Liver (tissue), 9 donors: ENCODE results near the gene ADGRA1. TPM values are rescaled to one million over a fixed set of nuclear protein-coding genes. Genes with fewer than 3 reads are reported as not detected.

ENCODE experiments used
- DNase-seq: peaks from one replicate; pipeline ENCODE4 v3.0.0-alpha.2; 2017; ENCODE audit warnings: low spot score
- H3K27ac ChIP-seq, 2 donors: one replicate each; pipeline ENCODE4 v1.7.0; 2013; ENCODE audit warnings: inconsistent platforms in 2 of 2, low read length in 2 of 2, control low read depth in 1 of 2, low read depth in 1 of 2, mild to moderate bottlenecking in 1 of 2
- H3K27me3 ChIP-seq, 4 donors: one replicate each; pipeline versions ENCODE4 v1.6.1 to v1.7.0; 2013; ENCODE audit warnings: low read length in 3 of 4, inconsistent platforms in 1 of 4, mild to moderate bottlenecking in 1 of 4, moderate library complexity in 1 of 4; ENCODE audit not compliant: control insufficient read depth in 4 of 4, insufficient read depth in 4 of 4
- H3K36me3 ChIP-seq, 4 donors: one replicate each; pipeline versions ENCODE4 v1.6.1 to v1.7.0; 2013; ENCODE audit warnings: low read length in 3 of 4, mild to moderate bottlenecking in 3 of 4, low read depth in 1 of 4, moderate library complexity in 1 of 4; ENCODE audit not compliant: control insufficient read depth in 4 of 4, insufficient read depth in 3 of 4
- H3K4me1 ChIP-seq, 4 donors: one replicate each; pipeline versions ENCODE4 v1.6.1 to v1.7.0; 2013; ENCODE audit warnings: low read length in 3 of 4, mild to moderate bottlenecking in 3 of 4, moderate library complexity in 1 of 4; ENCODE audit not compliant: control insufficient read depth in 4 of 4, insufficient read depth in 4 of 4
- H3K4me3 ChIP-seq, 3 donors: one replicate each; pipeline versions ENCODE4 v1.6.1 to v1.7.0; 2013; ENCODE audit warnings: low read length in 3 of 3, control low read depth in 1 of 3, low read depth in 1 of 3, mild to moderate bottlenecking in 1 of 3
- H3K9ac ChIP-seq, 2 donors: one replicate each; pipeline ENCODE4 v1.7.0; 2013; ENCODE audit warnings: low read length in 2 of 2, mild to moderate bottlenecking in 2 of 2, moderate library complexity in 2 of 2, control low read depth in 1 of 2, low read depth in 1 of 2
- H3K9me3 ChIP-seq, 4 donors: one replicate each; pipeline versions ENCODE4 v1.6.1 to v1.7.0; 2013; ENCODE audit warnings: low read length in 3 of 4; ENCODE audit not compliant: control insufficient read depth in 4 of 4
- EGR1 ChIP-seq, 2 donors: IDR thresholded peaks; 2 replicates each; pipeline ENCODE4 v1.6.1; 2016 to 2018; ENCODE audit warnings: antibody characterized with exemption in 2 of 2, low read depth in 2 of 2
- FOXA1 ChIP-seq: IDR thresholded peaks from 2 replicates; pipeline ENCODE4 v1.6.1; 2016; ENCODE audit warnings: antibody characterized with exemption
- FOXA2 ChIP-seq: IDR thresholded peaks from 2 replicates; pipeline ENCODE4 v1.6.1; 2016; ENCODE audit warnings: antibody characterized with exemption
- GABPA ChIP-seq, 2 donors: IDR thresholded peaks in 1 of 2; conservative IDR thresholded peaks in 1 of 2; 2 replicates each; pipeline ENCODE4 v1.6.1; 2016; ENCODE audit warnings: antibody characterized with exemption in 2 of 2, mild to moderate bottlenecking in 1 of 2, moderate library complexity in 1 of 2
- HNF4A ChIP-seq, 2 donors: conservative IDR thresholded peaks; 2 replicates each; pipeline ENCODE4 v1.6.1; 2016; ENCODE audit warnings: antibody characterized with exemption in 2 of 2, mild to moderate bottlenecking in 2 of 2
- JUND ChIP-seq, 2 donors: IDR thresholded peaks; 2 replicates each; pipeline ENCODE4 v1.6.1; 2016; ENCODE audit warnings: antibody characterized with exemption in 2 of 2
- NR2F2 ChIP-seq: IDR thresholded peaks from 2 replicates; pipeline ENCODE4 v1.6.1; 2016; ENCODE audit warnings: antibody characterized with exemption
- RXRA ChIP-seq, 2 donors: IDR thresholded peaks; 2 replicates each; pipeline ENCODE4 v1.6.1; 2017 to 2018; ENCODE audit warnings: antibody characterized with exemption in 2 of 2, mild to moderate bottlenecking in 1 of 2
- SP1 ChIP-seq: IDR thresholded peaks from 2 replicates; pipeline ENCODE4 v1.6.1; 2018; ENCODE audit warnings: antibody characterized with exemption, mild to moderate bottlenecking
- TAF1 ChIP-seq: conservative IDR thresholded peaks from 2 replicates; pipeline ENCODE4 v1.6.1; 2016; ENCODE audit warnings: antibody characterized with exemption, mild to moderate bottlenecking
- YY1 ChIP-seq: IDR thresholded peaks from 2 replicates; pipeline ENCODE4 v1.6.1; 2016; ENCODE audit warnings: antibody characterized with exemption, mild to moderate bottlenecking
- WGBS: extraction: QIAGEN DNeasy Blood & Tissue Kit; methylation state at CpG from one replicate; pipeline ENCODE4 v1.1.7; 2013; 5-methylcytosine and 5-hydroxymethylcytosine counted together
- polyA plus RNA-seq, 2 donors: library from polyadenylated mRNA; stranded (reverse) in 1 of 2; unstranded in 1 of 2; fragments of 200-250 nt in 1 of 2; fragments of >200 nt in 1 of 2; fragmentation: Nextera tagmentation in 1 of 2; extraction: Ambion mirVana in 1 of 2; gene quantifications; one replicate each; pipeline versions ENCODE4 v1.2.1 to v1.2.3, GENCODE V29; 2013 to 2015
- total RNA-seq, 2 donors: library from RNA; depleted of rRNA; stranded (reverse); fragments of >200 nt; gene quantifications; one replicate each; pipeline ENCODE4 v1.2.3, GENCODE V29; 2014
- TF ChIP-seq, protein P1 (sequence below): fragments of 150-350 bp; IDR thresholded peaks from 2 replicates; pipeline ENCODE4 v1.5.1; 2017; ENCODE audit warnings: improper control_type of control experiment, low read depth, low read length; ENCODE audit not compliant: missing input control
- TF ChIP-seq, protein P2 (sequence below): IDR thresholded peaks from 2 replicates; pipeline ENCODE4 v1.6.1; 2016; ENCODE audit warnings: antibody characterized with exemption
- TF ChIP-seq, protein P3 (sequence below): IDR thresholded peaks from 2 replicates; pipeline ENCODE4 v1.6.1; 2016; ENCODE audit warnings: antibody characterized with exemption
- TF ChIP-seq, protein P4 (sequence below): IDR thresholded peaks from 2 replicates; pipeline ENCODE4 v1.6.1; 2016; ENCODE audit warnings: antibody characterized with exemption, mild to moderate bottlenecking
- TF ChIP-seq, protein P5 (sequence below): IDR thresholded peaks from 2 replicates; pipeline ENCODE4 v1.6.1; 2016; ENCODE audit warnings: antibody characterized with exemption
- donor health status: healthy.
- donor health status: healthy.
- donor health status: healthy.
- donor health status: healthy.
- donor health status: healthy.

ADGRA1 gene
- total and polyA plus RNA-seq, 4 donors = 0.08 to 0.70 (median 0.12) TPM; not detected in 1

DNA sequence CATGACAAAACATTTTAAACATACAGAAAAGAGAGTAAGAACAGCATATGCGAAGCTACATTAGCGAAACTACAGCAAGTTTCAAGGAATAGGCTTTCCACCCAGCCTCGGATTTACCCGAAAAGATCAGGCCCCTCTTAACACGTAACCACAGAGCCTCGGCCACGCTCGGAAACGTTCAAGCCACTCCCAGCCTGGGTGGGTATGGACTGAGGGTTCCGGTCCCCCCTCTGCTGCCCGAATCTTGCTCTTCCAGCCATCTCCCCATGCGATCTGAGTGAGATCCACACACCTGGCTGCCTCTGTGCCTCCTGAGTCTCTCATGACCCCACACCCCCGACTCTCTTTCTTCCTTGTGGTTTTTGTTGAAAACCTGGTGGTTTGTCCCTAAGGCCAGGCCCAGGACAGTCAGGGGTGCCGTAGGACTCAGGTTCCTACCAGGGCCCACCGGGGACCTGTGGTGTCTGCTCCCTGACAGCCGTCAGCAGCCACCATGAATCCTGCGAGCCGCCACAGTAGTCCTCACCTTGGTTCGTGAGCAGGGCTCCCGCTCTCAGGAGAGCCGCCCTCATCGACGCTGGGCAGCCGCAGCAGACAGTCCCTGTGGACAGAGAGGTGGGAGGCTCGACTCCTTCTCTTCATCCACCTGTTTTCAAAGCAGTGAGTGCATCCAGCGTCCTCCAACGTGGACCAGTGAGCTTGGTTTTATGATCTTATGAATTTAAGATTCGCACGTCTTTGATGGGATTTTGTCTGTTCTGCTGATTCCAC lies 90.8 kb downstream of the ADGRA1 start:
- no peaks in the 10 kb centered on the region for H3K27me3 ChIP-seq
- 91% methylated on average over 29 of the region's 29 CpGs for WGBS
- no peak for DNase-seq
- H3K9ac ChIP-seq = no peak overlapping the region
- no peak overlapping the region for H3K4me3 ChIP-seq
- H3K27ac ChIP-seq = no peak overlapping the region
- TF ChIP-seq TAF1 = no peak
- TF ChIP-seq RXRA (IDR thresholded peaks at IDR 0.05) = no peak
- TF ChIP-seq EGR1 (IDR thresholded peaks at IDR 0.05; ENCODE audit: low read depth in 2 of 2) = no peak
- TF ChIP-seq, protein P1, sequence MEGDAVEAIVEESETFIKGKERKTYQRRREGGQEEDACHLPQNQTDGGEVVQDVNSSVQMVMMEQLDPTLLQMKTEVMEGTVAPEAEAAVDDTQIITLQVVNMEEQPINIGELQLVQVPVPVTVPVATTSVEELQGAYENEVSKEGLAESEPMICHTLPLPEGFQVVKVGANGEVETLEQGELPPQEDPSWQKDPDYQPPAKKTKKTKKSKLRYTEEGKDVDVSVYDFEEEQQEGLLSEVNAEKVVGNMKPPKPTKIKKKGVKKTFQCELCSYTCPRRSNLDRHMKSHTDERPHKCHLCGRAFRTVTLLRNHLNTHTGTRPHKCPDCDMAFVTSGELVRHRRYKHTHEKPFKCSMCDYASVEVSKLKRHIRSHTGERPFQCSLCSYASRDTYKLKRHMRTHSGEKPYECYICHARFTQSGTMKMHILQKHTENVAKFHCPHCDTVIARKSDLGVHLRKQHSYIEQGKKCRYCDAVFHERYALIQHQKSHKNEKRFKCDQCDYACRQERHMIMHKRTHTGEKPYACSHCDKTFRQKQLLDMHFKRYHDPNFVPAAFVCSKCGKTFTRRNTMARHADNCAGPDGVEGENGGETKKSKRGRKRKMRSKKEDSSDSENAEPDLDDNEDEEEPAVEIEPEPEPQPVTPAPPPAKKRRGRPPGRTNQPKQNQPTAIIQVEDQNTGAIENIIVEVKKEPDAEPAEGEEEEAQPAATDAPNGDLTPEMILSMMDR = no peak
- TF ChIP-seq, protein P2, sequence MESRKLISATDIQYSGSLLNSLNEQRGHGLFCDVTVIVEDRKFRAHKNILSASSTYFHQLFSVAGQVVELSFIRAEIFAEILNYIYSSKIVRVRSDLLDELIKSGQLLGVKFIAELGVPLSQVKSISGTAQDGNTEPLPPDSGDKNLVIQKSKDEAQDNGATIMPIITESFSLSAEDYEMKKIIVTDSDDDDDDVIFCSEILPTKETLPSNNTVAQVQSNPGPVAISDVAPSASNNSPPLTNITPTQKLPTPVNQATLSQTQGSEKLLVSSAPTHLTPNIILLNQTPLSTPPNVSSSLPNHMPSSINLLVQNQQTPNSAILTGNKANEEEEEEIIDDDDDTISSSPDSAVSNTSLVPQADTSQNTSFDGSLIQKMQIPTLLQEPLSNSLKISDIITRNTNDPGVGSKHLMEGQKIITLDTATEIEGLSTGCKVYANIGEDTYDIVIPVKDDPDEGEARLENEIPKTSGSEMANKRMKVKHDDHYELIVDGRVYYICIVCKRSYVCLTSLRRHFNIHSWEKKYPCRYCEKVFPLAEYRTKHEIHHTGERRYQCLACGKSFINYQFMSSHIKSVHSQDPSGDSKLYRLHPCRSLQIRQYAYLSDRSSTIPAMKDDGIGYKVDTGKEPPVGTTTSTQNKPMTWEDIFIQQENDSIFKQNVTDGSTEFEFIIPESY = no peak
- no peak for TF ChIP-seq JUND (IDR thresholded peaks at IDR 0.05)
- TF ChIP-seq, protein P3, sequence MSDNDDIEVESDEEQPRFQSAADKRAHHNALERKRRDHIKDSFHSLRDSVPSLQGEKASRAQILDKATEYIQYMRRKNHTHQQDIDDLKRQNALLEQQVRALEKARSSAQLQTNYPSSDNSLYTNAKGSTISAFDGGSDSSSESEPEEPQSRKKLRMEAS = no peak
- no peak for TF ChIP-seq HNF4A (conservative IDR thresholded peaks at IDR 0.05)
- TF ChIP-seq FOXA1 = no peak
- TF ChIP-seq, protein P4, sequence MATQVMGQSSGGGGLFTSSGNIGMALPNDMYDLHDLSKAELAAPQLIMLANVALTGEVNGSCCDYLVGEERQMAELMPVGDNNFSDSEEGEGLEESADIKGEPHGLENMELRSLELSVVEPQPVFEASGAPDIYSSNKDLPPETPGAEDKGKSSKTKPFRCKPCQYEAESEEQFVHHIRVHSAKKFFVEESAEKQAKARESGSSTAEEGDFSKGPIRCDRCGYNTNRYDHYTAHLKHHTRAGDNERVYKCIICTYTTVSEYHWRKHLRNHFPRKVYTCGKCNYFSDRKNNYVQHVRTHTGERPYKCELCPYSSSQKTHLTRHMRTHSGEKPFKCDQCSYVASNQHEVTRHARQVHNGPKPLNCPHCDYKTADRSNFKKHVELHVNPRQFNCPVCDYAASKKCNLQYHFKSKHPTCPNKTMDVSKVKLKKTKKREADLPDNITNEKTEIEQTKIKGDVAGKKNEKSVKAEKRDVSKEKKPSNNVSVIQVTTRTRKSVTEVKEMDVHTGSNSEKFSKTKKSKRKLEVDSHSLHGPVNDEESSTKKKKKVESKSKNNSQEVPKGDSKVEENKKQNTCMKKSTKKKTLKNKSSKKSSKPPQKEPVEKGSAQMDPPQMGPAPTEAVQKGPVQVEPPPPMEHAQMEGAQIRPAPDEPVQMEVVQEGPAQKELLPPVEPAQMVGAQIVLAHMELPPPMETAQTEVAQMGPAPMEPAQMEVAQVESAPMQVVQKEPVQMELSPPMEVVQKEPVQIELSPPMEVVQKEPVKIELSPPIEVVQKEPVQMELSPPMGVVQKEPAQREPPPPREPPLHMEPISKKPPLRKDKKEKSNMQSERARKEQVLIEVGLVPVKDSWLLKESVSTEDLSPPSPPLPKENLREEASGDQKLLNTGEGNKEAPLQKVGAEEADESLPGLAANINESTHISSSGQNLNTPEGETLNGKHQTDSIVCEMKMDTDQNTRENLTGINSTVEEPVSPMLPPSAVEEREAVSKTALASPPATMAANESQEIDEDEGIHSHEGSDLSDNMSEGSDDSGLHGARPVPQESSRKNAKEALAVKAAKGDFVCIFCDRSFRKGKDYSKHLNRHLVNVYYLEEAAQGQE = no peak
- no peak for TF ChIP-seq NR2F2
- TF ChIP-seq, protein P5, sequence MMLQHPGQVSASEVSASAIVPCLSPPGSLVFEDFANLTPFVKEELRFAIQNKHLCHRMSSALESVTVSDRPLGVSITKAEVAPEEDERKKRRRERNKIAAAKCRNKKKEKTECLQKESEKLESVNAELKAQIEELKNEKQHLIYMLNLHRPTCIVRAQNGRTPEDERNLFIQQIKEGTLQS = no peak
- TF ChIP-seq YY1 = no peak
- no peak for TF ChIP-seq SP1
- TF ChIP-seq GABPA (IDR thresholded peaks at IDR 0.05 in 1 of 2, conservative IDR thresholded peaks at IDR 0.05 in 1 of 2) = no peak
- no peak for TF ChIP-seq FOXA2
- no peaks in the 10 kb centered on the region for H3K9me3 ChIP-seq
- H3K36me3 ChIP-seq = no peaks in the 10 kb centered on the region
- H3K4me1 ChIP-seq = no peaks in the 10 kb centered on the region
